Upper lobe of right lung (tissue), 1 donor: Measurements from ENCODE around the gene TWIST2. TPM values are rescaled to one million over a fixed set of nuclear protein-coding genes. Genes with fewer than 3 reads are reported as not detected.

ENCODE experiments used
- ATAC-seq: fragments of 200-7000 bp; cut with Tn5 transposase; one replicate; pipeline ENCODE4 v1.9.1; 2020; ENCODE audit warnings: mild to moderate bottlenecking, moderate library complexity
- DNase-seq: peaks from one replicate; pipeline ENCODE4 v3.0.0-alpha.2; 2020
- H3K27ac ChIP-seq: fragments of 200-600 bp; one replicate; pipeline ENCODE4 v1.8.0; 2022
- H3K27me3 ChIP-seq: fragments of 200-600 bp; one replicate; pipeline ENCODE4 v1.8.0; 2022; ENCODE audit warnings: mild to moderate bottlenecking
- H3K36me3 ChIP-seq: fragments of 200-600 bp; one replicate; pipeline ENCODE4 v1.8.0; 2022
- H3K4me1 ChIP-seq: fragments of 200-600 bp; one replicate; pipeline ENCODE4 v1.8.0; 2022
- H3K4me3 ChIP-seq: fragments of 200-600 bp; one replicate; pipeline ENCODE4 v1.8.0; 2022; ENCODE audit warnings: mild to moderate bottlenecking
- H3K9me3 ChIP-seq: fragments of 200-600 bp; one replicate; pipeline ENCODE4 v1.8.0; 2022
- CTCF ChIP-seq: fragments of 200-600 bp; IDR thresholded peaks from one replicate; pipeline ENCODE4 v1.8.0; 2022; ENCODE audit warnings: antibody characterized with exemption
- intact Hi-C: fragments of 100-400 bp; cut with DNase I; formaldehyde crosslinking; loops from one replicate; pipeline ENCODE4 v1.11.0; 2022
- total RNA-seq: library from RNA; stranded (reverse); fragmentation: NEBNext Ultra II Directional; extraction: Animal tissue kit (Norgen Biotek cat#: 25700); gene quantifications from one replicate; pipeline ENCODE4 v1.2.1, GENCODE V29; 2021
- donor health status: DM: no; HTN: yes; CAD: no; lungs with severe emphysema.

TWIST2 gene
- total RNA-seq, 1 donor from 2014 or later: 12.2 TPM

DNA sequence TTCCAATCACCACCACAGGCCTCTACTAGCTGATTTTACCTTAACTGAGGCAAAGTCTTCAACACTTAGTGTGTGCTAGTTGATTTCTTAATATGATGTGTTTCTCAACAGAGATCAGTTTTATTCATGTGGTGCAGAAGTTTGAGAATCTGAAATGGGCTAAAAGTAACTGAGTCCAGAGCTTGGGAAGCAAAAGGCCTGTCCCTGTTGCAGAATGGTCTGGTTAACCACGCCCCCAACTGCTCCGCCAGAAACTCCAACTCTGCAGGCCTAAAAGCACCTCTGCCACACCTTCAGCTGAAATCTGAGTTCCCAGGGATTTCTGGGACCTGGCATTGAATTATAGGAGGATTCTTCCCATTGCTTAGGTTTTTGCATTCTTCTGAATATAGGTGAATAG lies 44.9 kb downstream of the TWIST2 start:
- intact Hi-C loops: no loop called here
- TF ChIP-seq CTCF: no peak

GRCh38 chr2:238893349-238894000 lies 45.6 kb downstream of the TWIST2 start:
- DNase-seq: no peak
- ATAC-seq: peak; percentile 8
- H3K27me3 ChIP-seq: no peaks in the 10 kb centered on the region
- intact Hi-C loops: no loop called here
- H3K4me3 ChIP-seq: no peak overlapping the region
- no peaks in the 10 kb centered on the region for H3K9me3 ChIP-seq
- H3K27ac ChIP-seq: no peak overlapping the region
- no peaks in the 10 kb centered on the region for H3K4me1 ChIP-seq
- no peaks in the 10 kb centered on the region for H3K36me3 ChIP-seq
- no peak for TF ChIP-seq CTCF

More for the DNA sequence above, 44.9 kb downstream of the TWIST2 start:
- no peak overlapping the region for H3K27ac ChIP-seq
- no peaks in the 10 kb centered on the region for H3K9me3 ChIP-seq
- H3K27me3 ChIP-seq: no peaks in the 10 kb centered on the region
- H3K4me1 ChIP-seq: no peaks in the 10 kb centered on the region
- ATAC-seq: no peak
- DNase-seq: no peak
- H3K4me3 ChIP-seq: no peak overlapping the region
- no peaks in the 10 kb centered on the region for H3K36me3 ChIP-seq

DNA sequence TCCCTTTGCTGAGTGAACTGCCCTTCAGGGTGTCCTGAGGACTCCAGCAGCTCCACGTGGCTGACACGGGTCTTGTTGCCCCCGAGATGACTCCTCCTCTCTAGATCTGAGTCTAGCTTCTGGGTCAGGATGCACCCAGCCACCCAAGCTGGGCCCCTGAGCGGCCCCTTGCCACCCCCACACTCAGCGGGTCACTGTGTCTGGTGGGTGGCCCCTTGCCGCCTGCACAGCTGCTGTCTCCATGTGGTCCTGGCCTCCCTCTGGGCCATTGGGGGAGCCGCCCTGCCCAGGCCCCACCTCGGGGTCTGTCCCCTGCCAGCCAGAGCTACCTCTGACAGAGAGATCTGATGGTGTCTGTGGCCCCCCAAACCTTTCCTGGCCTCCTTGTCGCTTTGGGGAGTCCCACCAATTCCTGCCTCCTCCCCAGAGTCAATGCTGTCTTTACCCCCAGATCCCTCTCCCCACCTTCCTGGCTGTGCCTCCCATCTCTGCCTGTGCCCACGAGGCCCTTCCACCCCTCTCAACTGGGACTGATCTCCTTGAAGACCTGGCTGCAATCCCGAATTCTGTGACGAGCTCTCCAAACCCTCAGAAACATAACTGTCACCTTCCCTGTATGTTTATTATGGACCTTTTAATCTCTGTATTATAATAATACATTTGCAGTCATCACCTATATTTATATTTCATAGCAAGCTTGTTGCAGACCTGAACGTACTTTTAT lies 46.5 kb downstream of the TWIST2 start:
- intact Hi-C loops: no loop called here
- DNase-seq: no peak
- H3K4me1 ChIP-seq: no peaks in the 10 kb centered on the region
- ATAC-seq: no peak
- no peak overlapping the region for H3K4me3 ChIP-seq
- no peaks in the 10 kb centered on the region for H3K27me3 ChIP-seq
- no peak for TF ChIP-seq CTCF
- no peaks in the 10 kb centered on the region for H3K9me3 ChIP-seq
- H3K36me3 ChIP-seq: no peaks in the 10 kb centered on the region
- no peak overlapping the region for H3K27ac ChIP-seq

GRCh38 chr2:238894950-238895298 lies 47.0 kb downstream of the TWIST2 start:
- Histone ChIP-seq H3K27ac (no peak overlapping the region), H3K27me3 (no peaks in the 10 kb centered on the region), H3K4me1 (no peaks in the 10 kb centered on the region), H3K36me3 (no peaks in the 10 kb centered on the region), H3K9me3 (no peaks in the 10 kb centered on the region), H3K4me3 (no peak overlapping the region)
- ATAC-seq (no peak), DNase-seq (no peak)
- no peak for TF ChIP-seq CTCF
- intact Hi-C loops: no loop called here

- H3K27ac ChIP-seq: no peak overlapping the region
- DNase-seq (no peak), ATAC-seq (no peak)
- H3K27me3 ChIP-seq: no peaks in the 10 kb centered on the region
- H3K9me3 ChIP-seq: no peaks in the 10 kb centered on the region
- intact Hi-C loops: no loop called here
- no peaks in the 10 kb centered on the region for H3K4me1 ChIP-seq
- no peaks in the 10 kb centered on the region for H3K36me3 ChIP-seq
- no peak for TF ChIP-seq CTCF
- no peak overlapping the region for H3K4me3 ChIP-seq
These were observed 47.5 kb downstream of the TWIST2 start for GRCh38 chr2:238895361-238895882.
